IPS-18c (cell line): ENCODE data around the gene SGF29.
"Not testable (repeated sequence)": the region's sequence is repeated elsewhere in the genome, so short reads cannot be mapped to it uniquely, and the experiment has no call there.

ENCODE experiments used
- H3K4me3 ChIP-seq: 2 replicates; pipeline ENCODE4 v1.7.0; 2013; ENCODE audit warnings: low read depth, mild to moderate bottlenecking, low read length, moderate library complexity; ENCODE audit not compliant: insufficient read depth
- H3K9me3 ChIP-seq: one replicate; pipeline ENCODE4 v1.6.1; 2013; ENCODE audit warnings: mild to moderate bottlenecking, low read length, moderate library complexity; ENCODE audit not compliant: control insufficient read depth, insufficient read depth

The SGF29 gene

GRCh38 chr16:28580726-28581315, 27.1 kb downstream of the SGF29 start:
- H3K9me3 ChIP-seq = no peaks in the 10 kb centered on the region
- no peak overlapping the region for H3K4me3 ChIP-seq

- no peaks in the 10 kb centered on the region for H3K9me3 ChIP-seq
- H3K4me3 ChIP-seq = no peak overlapping the region
Measured at GRCh38 chr16:28585674-28586073, 32.0 kb downstream of the SGF29 start.

- Histone ChIP-seq H3K4me3 (no peak overlapping the region), H3K9me3 (no peaks in the 10 kb centered on the region)
Measured at GRCh38 chr16:28586466-28586865, 32.7 kb downstream of the SGF29 start.

- H3K9me3 ChIP-seq = no peaks in the 10 kb centered on the region
- H3K4me3 ChIP-seq = no peak overlapping the region
Measured at GRCh38 chr16:28587386-28587785, 33.7 kb downstream of the SGF29 start.

GRCh38 chr16:28589069-28589468, 35.3 kb downstream of the SGF29 start:
- Histone ChIP-seq H3K4me3 (no peak overlapping the region), H3K9me3 (no peaks in the 10 kb centered on the region)

GRCh38 chr16:28589930-28590329, 36.2 kb downstream of the SGF29 start:
- H3K9me3 ChIP-seq = no peaks in the 10 kb centered on the region

GRCh38 chr16:28590384-28591340, 36.9 kb downstream of the SGF29 start:
- no peak overlapping the region for H3K4me3 ChIP-seq
- H3K9me3 ChIP-seq = no peaks in the 10 kb centered on the region

More at GRCh38 chr16:28589930-28590329, 36.2 kb downstream of the SGF29 start:
- H3K4me3 ChIP-seq = no peak overlapping the region

GRCh38 chr16:28591355-28591754, 37.6 kb downstream of the SGF29 start:
- H3K9me3 ChIP-seq = no peaks in the 10 kb centered on the region
- no peak overlapping the region for H3K4me3 ChIP-seq

GRCh38 chr16:28592511-28592910, 38.8 kb downstream of the SGF29 start:
- no peaks in the 10 kb centered on the region for H3K9me3 ChIP-seq
- H3K4me3 ChIP-seq = no peak overlapping the region

GRCh38 chr16:28592979-28593553, 39.3 kb downstream of the SGF29 start:
- no peaks in the 10 kb centered on the region for H3K9me3 ChIP-seq

GRCh38 chr16:28595451-28595850, 41.7 kb downstream of the SGF29 start:
- H3K9me3 ChIP-seq, H3K4me3 ChIP-seq: not testable (repeated sequence)

More at GRCh38 chr16:28592979-28593553, 39.3 kb downstream of the SGF29 start:
- H3K4me3 ChIP-seq = no peak overlapping the region

GRCh38 chr16:28596115-28596630, 42.5 kb downstream of the SGF29 start:
- Histone ChIP-seq H3K9me3 (no peaks in the 10 kb centered on the region), H3K4me3 (no peak overlapping the region)

GRCh38 chr16:28596840-28597691, 43.3 kb downstream of the SGF29 start, which contains the start of gene SULT1A2:
TSS of gene SULT1A2 (minus strand) at chr16:28597050. CDS start at chr16:28595930, 1,120 bp downstream.
- no peak within 1 kb of the TSS for H3K4me3 ChIP-seq
- no peaks in the 10 kb centered on the region for H3K9me3 ChIP-seq

GRCh38 chr16:28597692-28598261, 44.1 kb downstream of the SGF29 start:
- no peak overlapping the region for H3K4me3 ChIP-seq
- no peaks in the 10 kb centered on the region for H3K9me3 ChIP-seq

- H3K9me3 ChIP-seq = not testable (repeated sequence)
Measured at GRCh38 chr16:28599377-28600285, 45.9 kb downstream of the SGF29 start.

GRCh38 chr16:28600965-28601364, 47.2 kb downstream of the SGF29 start:
- H3K4me3 ChIP-seq, H3K9me3 ChIP-seq: not testable (repeated sequence)

More at GRCh38 chr16:28599377-28600285, 45.9 kb downstream of the SGF29 start:
- not testable (repeated sequence) for H3K4me3 ChIP-seq
